HG03135 (cell line): ENCODE measurements around the gene EWSR1.
"Not testable (repeated sequence)": the region's sequence is repeated elsewhere in the genome, so short reads cannot be mapped to it uniquely, and the experiment has no call there.

Experiments
- ATAC-seq: cut with Tn5 transposase; IDR thresholded peaks from one replicate; pipeline ENCODE4 v1.9.1; 2021; ENCODE audit warnings: mild to moderate bottlenecking, moderate library complexity; ENCODE audit not compliant: unreplicated experiment

The EWSR1 gene

DNA sequence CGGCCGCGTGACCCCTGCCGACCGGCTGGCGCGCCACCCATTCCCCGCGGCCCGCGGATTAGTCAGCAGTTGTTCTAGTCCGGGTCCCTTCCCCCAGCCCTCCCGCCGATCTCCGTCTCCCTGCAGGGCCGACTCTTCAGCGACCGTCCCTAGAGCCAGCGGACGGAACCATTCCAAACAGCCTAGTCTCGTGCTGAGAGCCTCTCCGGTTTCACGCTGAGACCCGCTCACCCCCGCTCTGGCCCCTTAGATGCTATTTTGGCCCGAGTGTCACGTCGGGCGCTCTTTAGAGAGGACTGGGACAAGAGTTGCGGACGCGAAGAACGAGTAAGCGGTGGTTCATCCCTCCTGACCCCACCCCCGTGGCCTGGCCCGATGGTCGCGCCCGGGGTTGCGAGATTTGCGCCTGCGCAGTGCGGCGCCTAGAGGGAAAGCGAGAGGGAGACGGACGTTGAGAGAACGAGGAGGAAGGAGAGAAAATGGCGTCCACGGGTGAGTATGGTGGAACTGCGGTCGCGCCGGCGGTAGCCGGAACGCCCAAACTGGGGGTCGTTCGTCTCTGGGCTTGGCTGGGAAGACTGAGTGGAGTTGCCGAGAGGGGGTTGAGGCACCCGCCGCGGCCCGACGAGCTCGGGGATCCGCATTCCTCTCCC lies at the start of gene EWSR1, which contains the start of gene RHBDD3:
TSS of gene EWSR1 (plus strand) at position 411 of the 653 bp plus-strand sequence. CDS start at position 480, 69 bp downstream.
TSS of gene RHBDD3 (minus strand) at position 124 of the 653 bp plus-strand sequence. CDS start 2,355 bp downstream, outside the sequence.
- peak; percentile 79 for ATAC-seq

GRCh38 chr22:29218758-29219408 lies 49.2 kb upstream of the EWSR1 start:
- ATAC-seq = no peak

DNA sequence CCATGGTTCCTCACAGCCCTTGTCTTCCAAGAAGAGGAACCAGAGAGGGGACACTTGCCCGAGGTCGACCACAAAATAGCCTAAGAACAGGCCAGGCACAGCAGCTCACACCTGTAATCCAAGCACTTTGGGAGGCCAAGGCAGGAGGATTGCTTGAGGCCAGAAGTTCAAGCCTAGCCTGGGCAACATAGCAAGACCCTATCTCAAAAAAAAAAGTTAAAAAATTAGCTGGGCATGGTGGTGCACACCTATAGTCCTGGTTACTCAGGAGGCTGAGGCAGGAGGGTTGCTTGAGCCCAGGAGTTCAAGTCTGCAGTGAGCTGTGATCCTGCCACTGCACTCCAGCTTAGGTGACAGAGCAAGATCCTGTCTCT lies 48.7 kb upstream of the EWSR1 start:
- not testable (repeated sequence) for ATAC-seq

DNA sequence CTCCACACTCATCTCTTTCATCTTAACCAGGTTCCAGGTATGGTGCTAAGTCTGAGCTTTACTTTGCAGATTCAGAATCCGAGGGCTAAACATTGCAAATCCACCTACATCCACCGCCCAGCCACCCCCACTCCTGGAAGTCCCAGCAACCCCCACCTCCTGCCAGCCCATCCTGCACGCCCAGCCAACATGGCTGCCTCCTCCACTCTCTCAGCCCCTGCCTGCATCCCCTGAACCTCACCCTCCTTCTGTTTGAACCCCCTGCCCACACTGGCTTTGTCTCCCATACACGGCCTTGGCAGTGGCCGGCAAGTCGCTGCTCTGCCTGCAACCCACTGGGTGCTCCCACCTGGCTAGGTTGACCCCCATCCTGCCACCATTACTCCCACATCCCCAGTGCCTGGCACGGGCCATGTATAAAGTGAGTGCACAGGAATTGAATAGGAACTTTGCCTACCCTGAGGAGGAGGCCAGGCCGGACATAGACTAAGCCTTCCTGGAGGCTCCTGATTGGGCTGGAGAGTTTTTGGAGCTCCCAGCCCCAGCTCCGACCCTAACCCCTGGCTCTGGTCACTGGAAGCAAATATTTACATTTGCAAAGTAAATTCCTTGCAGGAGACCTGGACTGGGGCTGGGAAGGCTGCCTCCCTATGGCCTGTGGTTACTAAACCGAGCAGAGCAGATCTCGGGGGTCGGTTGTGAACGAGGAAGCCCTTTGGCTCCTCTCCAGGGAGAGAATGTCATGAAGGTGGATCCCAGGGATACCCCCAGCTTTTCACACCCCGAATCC lies 48.0 kb upstream of the EWSR1 start:
- ATAC-seq = no peak

- no peak for ATAC-seq
Observed at GRCh38 chr22:29224121-29224858, 43.8 kb upstream of the EWSR1 start.

- ATAC-seq = no peak
Observed at GRCh38 chr22:29224859-29225410, 43.1 kb upstream of the EWSR1 start.

DNA sequence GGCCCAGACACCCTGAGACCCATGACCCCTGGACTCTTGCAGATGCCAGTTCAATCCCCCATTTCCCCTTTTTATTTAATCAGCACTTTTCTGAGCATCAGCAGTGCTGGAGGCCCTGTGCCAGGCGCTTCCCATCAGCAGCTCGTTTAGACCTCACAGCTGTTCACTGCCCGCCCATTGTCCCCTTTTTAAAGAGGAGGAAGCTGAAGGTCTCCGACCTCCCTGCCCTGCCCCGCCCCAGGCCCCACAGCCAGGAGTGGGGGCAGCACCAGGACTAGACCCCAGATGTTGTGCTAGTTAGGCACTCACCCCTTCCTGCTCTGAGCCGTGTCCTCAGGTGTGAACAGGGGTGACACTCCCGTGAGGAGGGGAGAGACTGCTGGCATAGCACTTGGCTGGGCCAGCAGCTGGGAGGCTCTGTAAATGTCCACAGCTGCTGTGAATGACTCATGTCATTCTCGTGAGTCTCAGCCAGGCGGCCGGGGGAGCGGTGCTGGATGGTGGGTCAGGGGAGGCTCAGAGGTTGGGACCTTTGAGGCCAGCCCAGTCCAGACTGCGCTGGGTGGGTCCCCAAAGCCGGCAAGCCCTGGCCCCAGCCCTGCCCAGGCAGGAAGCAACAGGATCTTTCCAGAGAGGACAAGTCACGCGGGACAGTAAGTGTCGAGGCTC lies 42.5 kb upstream of the EWSR1 start:
- ATAC-seq = no peak

DNA sequence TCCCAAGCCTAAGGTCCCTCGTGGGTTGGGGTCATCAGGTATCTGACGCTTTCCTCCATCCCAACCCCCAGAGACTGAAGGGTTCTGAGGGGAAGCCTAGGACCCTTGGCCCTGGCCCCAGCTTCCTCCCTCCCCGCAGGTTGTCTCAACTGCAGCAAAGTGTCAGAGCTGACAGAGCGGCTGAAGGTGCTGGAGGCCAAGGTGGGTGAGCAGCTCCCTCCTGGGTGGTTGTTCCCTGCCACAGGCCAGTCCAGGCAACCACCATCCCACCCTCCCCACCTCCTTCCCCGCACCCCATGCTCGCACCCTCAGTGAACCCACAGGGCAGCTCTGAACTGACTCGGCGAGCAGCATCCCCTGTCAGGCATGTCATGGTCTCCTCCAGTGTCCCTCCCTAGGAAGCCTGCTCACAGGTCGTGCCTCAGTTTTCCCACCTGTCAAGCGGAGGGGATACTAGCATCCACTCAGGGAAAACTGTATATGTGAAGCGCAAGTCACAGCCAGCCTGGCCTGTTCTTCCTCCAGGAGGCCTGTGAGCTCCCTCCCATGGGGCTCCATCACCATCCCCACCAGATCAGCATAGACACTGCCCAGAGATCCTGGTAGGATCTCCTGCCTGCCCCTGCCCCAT lies 41.6 kb upstream of the EWSR1 start:
- no peak for ATAC-seq

GRCh38 chr22:29230972-29231875 lies 36.8 kb upstream of the EWSR1 start:
- ATAC-seq = no peak

DNA sequence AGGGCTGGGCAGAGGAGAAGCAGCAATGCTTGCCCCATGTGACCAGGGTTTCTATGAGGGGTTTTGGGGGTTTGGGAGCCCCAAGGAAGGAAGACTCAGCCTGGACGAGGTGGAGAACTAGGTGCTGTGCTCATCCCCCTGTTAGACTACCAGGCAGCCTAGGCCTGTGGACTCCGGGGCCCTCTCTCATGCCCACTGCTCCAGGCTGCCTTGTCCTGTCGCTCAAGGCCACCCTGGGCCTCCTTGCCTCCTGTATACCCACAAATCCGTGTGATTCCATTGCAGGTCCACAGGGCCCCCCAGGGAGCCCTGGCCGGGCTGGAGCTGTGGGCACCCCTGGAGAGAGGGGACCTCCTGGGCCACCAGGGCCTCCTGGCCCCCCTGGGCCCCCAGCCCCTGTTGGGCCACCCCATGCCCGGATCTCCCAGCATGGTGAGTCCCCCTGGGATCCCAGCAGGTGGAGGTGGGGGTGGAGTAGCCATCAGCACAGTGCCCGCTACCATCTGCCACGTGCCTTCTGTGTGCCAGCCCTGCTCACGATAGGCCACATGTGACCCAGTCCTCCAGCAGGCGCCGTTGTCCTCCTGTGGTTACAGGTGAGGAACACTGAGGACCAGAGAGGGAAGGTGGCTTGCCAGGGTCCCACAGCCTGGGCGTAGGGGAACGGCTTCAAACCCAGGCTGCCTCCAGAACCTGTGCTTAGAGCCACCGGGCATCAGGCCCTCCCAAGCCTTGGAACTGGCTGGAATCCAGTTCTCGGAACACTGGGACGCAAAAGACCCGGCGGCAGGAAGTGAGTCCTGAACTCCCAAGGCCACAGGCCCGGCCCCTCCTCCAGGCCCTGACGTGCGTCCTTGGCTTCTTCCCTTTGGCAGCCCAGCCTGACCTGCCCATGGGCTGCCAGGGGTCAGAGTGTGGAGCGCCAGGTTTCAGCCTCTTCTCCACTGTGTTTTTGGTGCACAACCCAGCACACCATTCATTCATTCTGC lies 35.8 kb upstream of the EWSR1 start:
- ATAC-seq = no peak

- ATAC-seq = no peak
Observed at GRCh38 chr22:29233277-29233877, 34.7 kb upstream of the EWSR1 start.

DNA sequence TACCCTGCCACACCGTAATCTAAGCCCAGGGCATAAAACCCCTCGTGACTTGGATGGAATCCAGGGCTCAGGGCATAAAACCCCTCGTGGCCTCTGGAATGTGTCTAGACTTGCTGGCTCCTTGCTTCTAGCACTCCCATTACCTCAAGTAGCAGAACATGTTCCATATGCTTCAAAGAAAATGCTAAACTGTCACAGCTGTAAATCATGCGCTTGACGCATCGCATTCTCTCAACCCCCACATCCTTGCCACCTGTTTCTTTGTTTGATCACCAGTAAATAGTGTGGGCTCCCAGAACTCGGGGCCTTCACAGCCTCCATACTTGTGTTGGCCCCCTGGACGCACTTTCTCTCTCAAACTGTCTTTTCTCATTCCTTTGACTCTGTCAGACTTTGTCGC lies 27.6 kb upstream of the EWSR1 start:
- not testable (repeated sequence) for ATAC-seq

GRCh38 chr22:29243874-29244446 lies 24.1 kb upstream of the EWSR1 start:
- ATAC-seq = no peak

DNA sequence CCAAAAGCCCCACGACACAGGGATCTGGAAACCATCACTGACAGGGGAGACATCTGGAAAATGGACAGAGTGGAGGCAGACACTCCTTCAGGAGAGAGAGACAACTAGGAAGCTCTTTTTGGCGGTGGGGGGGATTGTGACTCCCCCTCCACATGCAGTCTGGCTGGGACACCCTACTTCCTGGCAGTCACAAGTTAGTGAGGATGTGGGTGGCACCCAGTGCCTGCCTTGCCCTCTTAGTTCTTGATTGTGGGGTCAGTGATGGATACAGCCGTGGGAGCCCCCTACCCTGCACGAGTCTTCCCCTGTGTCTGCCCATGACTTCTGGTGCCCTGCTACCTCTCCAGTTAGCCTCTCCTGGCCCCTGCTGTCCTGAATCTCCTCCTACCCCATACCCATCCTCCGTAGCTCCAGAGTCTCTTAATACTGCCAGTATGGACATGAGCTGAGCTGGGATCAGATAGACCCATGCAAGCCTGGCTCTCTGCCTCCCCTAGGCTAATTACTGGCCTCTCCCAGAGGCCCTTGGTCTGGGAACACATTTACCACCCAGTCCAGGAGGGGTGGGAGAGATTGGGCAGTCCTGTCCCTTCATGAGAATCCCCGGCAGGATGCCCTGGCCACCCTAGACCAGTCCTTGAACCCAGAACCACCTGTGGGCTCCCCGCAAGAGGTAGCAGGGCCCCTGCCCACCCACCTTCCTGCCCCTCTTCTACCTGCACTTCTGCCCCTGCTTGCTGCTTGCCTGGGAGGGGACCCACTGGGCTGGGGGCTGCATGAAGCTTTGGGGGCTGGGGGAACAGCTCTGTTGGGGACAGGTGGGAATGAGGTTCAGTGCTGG lies 23.1 kb upstream of the EWSR1 start:
- ATAC-seq = no peak

DNA sequence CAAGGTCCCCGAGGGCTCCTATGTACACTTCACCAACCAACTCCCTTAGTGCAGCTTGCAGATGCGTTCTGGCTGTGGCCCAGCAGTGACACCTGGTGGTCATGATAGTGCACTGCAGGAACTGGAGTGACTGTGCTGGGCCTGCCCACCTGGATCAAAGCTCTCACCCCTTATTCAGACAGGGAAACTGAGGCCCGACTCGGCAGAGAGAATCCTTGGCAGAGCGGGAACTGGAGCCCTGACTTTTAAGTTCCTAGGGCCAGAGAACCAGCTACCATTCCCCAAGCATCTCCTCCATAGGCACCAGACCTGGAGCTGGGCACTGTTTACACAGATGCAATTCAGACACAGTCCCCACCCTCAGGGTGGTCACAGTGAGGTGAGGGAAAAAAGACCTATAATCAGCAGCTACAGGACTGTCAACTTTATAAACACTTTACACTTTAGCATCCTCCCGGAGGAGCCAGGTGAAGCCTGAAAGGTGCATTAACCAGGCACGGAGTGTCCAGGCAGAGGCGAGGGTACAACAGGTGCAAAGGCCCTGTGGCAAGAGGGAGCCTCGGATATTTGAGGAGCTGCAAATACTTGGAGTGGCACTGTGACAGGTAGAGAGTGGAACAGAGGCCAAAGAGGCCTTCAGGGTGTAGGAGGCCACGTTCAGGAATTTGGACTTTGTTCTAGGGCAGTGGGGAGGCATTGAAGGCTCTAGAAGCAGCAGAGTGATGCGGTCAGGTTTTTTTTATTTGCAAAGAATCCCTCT lies 22.3 kb upstream of the EWSR1 start:
- no peak for ATAC-seq
